A172 (cell line): ENCODE data around the gene TGFBRAP1. TPM values are rescaled to one million over a fixed set of nuclear protein-coding genes. Genes with fewer than 3 reads are reported as not detected.
A peak's percentile ranks its signal among the peaks of the same experiment; 100 is the strongest.

Experiments
- DNase-seq: peaks from one replicate; pipeline ENCODE4 v3.0.0-alpha.2; 2015; ENCODE audit warnings: low spot score
- total RNA-seq: library from RNA; depleted of rRNA; stranded (reverse); fragments of >200 nt; shearing (Covaris generic); gene quantifications from 2 replicates; pipeline ENCODE4 v1.2.3, GENCODE V29; 2014

The TGFBRAP1 gene
- total RNA-seq, 1 experiment from 2014 or later = 37.7 TPM

GRCh38 chr2:105313877-105314276 lies 15.7 kb downstream of the TGFBRAP1 start:
- DNase-seq = no peak

- DNase-seq = no peak
Observed at GRCh38 chr2:105309147-105309545, 20.4 kb downstream of the TGFBRAP1 start.

GRCh38 chr2:105308382-105309146 lies 21.0 kb downstream of the TGFBRAP1 start:
- no peak for DNase-seq

GRCh38 chr2:105307962-105308361 lies 21.6 kb downstream of the TGFBRAP1 start:
- DNase-seq = no peak

- no peak for DNase-seq
Observed at GRCh38 chr2:105307550-105307949, 22.0 kb downstream of the TGFBRAP1 start.

- DNase-seq = no peak
Observed at GRCh38 chr2:105307146-105307545, 22.4 kb downstream of the TGFBRAP1 start.

GRCh38 chr2:105301646-105302045 lies 27.9 kb downstream of the TGFBRAP1 start:
- DNase-seq = no peak

- no peak for DNase-seq
Observed at GRCh38 chr2:105299290-105299689, 30.2 kb downstream of the TGFBRAP1 start.

GRCh38 chr2:105298017-105298416 lies 31.5 kb downstream of the TGFBRAP1 start:
- no peak for DNase-seq

- no peak for DNase-seq
Observed at GRCh38 chr2:105297216-105297615, 32.3 kb downstream of the TGFBRAP1 start.

GRCh38 chr2:105296017-105296611 lies 33.4 kb downstream of the TGFBRAP1 start:
- DNase-seq = no peak

GRCh38 chr2:105294844-105295481 lies 34.6 kb downstream of the TGFBRAP1 start:
- peak; percentile 73 for DNase-seq

GRCh38 chr2:105294046-105294445 lies 35.5 kb downstream of the TGFBRAP1 start:
- no peak for DNase-seq

- DNase-seq = no peak
Observed at GRCh38 chr2:105291981-105292380, 37.6 kb downstream of the TGFBRAP1 start.

GRCh38 chr2:105290981-105291660 lies 38.4 kb downstream of the TGFBRAP1 start:
- DNase-seq = no peak

- DNase-seq = no peak
Observed at GRCh38 chr2:105288133-105288532, 41.4 kb downstream of the TGFBRAP1 start.

- DNase-seq = peak; percentile 15
Observed at GRCh38 chr2:105287692-105288091, 41.8 kb downstream of the TGFBRAP1 start.

GRCh38 chr2:105283532-105283931 lies 46.0 kb downstream of the TGFBRAP1 start:
- no peak for DNase-seq

GRCh38 chr2:105280281-105280680 lies 49.3 kb downstream of the TGFBRAP1 start:
- no peak for DNase-seq

GRCh38 chr2:105279126-105279525 lies 50.4 kb downstream of the TGFBRAP1 start:
- DNase-seq = no peak

GRCh38 chr2:105278654-105279053 lies 50.9 kb downstream of the TGFBRAP1 start:
- no peak for DNase-seq

- no peak for DNase-seq
Observed at GRCh38 chr2:105274046-105274445, 55.5 kb downstream of the TGFBRAP1 start.
